Measurements from ENCODE around the gene PPEF1. TPM values are rescaled to one million over a fixed set of nuclear protein-coding genes. Genes with fewer than 3 reads are reported as not detected.

PPEF1 gene
- total and polyA plus RNA-seq, 9 of the 15 experiments (the other 6 are each of a cell fraction or from before 2014, with no cell fraction given): not detected

DNA sequence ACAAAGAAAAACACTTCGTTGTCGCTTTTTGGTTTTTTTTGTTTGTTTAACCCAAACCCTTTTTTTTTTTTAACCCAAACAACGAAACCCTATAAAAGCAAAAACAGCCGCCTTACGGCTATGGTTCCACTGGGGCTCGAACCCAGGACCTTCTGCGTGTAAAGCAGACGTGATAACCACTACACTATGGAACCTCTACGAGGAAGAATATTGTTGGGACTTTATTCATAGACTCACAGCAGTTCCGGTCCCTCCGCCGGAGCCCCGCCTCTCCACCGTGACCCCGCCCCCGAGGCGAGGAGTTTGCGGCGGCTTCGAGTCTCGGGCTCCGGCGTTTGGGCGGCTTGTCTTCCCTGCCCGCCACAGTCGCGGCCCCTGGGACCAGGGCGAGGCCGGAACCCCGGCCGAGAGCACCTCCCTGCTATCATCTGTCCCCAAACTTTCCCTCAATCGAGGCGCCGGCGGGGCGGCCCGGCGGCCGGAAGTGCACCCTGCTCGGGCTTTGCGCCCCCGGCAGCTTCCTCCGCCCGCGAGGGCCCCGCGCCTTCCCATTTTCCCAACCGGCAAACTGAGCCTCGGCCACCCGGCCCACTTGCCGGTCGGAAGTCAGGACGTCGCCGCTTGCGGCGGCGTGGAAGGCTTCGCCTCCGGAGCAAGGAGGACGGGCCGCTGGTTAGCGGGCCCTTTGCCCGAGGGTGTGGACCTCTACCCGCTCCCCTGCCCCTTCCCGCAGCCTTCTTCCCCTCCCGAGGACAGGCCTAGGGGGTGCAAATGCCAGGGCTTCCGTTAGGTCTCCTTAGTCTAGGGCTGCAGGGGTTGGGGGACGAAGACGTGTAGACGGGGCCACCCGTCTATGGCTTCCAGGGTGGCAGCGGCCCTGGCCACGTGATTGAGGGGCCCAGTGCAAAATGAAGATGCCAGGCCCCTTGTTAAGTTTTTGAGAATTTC lies 32.4 kb upstream of the PPEF1 start (continued):
- TF ChIP-seq, protein P1, sequence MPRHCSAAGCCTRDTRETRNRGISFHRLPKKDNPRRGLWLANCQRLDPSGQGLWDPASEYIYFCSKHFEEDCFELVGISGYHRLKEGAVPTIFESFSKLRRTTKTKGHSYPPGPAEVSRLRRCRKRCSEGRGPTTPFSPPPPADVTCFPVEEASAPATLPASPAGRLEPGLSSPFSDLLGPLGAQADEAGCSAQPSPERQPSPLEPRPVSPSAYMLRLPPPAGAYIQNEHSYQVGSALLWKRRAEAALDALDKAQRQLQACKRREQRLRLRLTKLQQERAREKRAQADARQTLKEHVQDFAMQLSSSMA (CRISPR knock-in tag; IDR thresholded peaks at IDR 0.05): no peak
- TF ChIP-seq, protein P2, sequence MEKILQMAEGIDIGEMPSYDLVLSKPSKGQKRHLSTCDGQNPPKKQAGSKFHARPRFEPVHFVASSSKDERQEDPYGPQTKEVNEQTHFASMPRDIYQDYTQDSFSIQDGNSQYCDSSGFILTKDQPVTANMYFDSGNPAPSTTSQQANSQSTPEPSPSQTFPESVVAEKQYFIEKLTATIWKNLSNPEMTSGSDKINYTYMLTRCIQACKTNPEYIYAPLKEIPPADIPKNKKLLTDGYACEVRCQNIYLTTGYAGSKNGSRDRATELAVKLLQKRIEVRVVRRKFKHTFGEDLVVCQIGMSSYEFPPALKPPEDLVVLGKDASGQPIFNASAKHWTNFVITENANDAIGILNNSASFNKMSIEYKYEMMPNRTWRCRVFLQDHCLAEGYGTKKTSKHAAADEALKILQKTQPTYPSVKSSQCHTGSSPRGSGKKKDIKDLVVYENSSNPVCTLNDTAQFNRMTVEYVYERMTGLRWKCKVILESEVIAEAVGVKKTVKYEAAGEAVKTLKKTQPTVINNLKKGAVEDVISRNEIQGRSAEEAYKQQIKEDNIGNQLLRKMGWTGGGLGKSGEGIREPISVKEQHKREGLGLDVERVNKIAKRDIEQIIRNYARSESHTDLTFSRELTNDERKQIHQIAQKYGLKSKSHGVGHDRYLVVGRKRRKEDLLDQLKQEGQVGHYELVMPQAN (IDR thresholded peaks at IDR 0.05; ENCODE audit: borderline replicate concordance): no peak
- TF ChIP-seq JUN (IDR thresholded peaks at IDR 0.05; ENCODE audit: borderline replicate concordance, low read depth, low read length): no peak
- no peak for TF ChIP-seq JUN (CRISPR knock-in tag; IDR thresholded peaks at IDR 0.05; ENCODE audit: borderline replicate concordance)
- TF ChIP-seq, protein P3, sequence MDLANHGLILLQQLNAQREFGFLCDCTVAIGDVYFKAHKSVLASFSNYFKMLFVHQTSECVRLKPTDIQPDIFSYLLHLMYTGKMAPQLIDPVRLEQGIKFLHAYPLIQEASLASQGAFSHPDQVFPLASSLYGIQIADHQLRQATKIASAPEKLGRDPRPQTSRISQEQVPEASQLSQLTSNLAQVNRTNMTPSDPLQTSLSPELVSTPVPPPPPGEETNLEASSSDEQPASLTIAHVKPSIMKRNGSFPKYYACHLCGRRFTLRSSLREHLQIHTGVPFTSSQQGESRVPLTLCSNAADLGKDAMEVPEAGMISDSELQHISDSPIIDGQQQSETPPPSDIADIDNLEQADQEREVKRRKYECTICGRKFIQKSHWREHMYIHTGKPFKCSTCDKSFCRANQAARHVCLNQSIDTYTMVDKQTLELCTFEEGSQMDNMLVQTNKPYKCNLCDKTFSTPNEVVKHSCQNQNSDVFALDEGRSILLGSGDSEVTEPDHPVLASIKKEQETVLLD (IDR thresholded peaks at IDR 0.05): no peak
- no peak for TF ChIP-seq NEUROD1 (IDR thresholded peaks at IDR 0.05; ENCODE audit: borderline replicate concordance, low read depth, low read length, partially characterized antibody)
- TF ChIP-seq ZNF347 (CRISPR knock-in tag; IDR thresholded peaks at IDR 0.05; ENCODE audit: low read depth): no peak
- peak in 1 of 2 experiments; percentile 76; a peak in 1 of 4 replicates for TF ChIP-seq TBL1XR1 (IDR thresholded peaks at IDR 0.05; ENCODE audit: low read length in 2 of 2)
- TF ChIP-seq SMAD4 (CRISPR knock-in tag; conservative IDR thresholded peaks at IDR 0.05): peak; percentile 47; the same call in 1 of the 2 replicates
- TF ChIP-seq NCOA6 (IDR thresholded peaks at IDR 0.05): no peak; the same call in 1 of the 2 replicates
- TF ChIP-seq, protein P4, sequence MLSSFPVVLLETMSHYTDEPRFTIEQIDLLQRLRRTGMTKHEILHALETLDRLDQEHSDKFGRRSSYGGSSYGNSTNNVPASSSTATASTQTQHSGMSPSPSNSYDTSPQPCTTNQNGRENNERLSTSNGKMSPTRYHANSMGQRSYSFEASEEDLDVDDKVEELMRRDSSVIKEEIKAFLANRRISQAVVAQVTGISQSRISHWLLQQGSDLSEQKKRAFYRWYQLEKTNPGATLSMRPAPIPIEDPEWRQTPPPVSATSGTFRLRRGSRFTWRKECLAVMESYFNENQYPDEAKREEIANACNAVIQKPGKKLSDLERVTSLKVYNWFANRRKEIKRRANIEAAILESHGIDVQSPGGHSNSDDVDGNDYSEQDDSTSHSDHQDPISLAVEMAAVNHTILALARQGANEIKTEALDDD (IDR thresholded peaks at IDR 0.05): no peak
- TF ChIP-seq, protein P5, sequence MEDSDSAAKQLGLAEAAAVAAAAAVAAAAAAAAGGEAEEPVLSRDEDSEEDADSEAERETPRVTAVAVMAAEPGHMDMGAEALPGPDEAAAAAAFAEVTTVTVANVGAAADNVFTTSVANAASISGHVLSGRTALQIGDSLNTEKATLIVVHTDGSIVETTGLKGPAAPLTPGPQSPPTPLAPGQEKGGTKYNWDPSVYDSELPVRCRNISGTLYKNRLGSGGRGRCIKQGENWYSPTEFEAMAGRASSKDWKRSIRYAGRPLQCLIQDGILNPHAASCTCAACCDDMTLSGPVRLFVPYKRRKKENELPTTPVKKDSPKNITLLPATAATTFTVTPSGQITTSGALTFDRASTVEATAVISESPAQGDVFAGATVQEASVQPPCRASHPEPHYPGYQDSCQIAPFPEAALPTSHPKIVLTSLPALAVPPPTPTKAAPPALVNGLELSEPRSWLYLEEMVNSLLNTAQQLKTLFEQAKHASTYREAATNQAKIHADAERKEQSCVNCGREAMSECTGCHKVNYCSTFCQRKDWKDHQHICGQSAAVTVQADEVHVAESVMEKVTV (CRISPR knock-in tag; IDR thresholded peaks at IDR 0.05): no peak
- TF ChIP-seq, protein P6, sequence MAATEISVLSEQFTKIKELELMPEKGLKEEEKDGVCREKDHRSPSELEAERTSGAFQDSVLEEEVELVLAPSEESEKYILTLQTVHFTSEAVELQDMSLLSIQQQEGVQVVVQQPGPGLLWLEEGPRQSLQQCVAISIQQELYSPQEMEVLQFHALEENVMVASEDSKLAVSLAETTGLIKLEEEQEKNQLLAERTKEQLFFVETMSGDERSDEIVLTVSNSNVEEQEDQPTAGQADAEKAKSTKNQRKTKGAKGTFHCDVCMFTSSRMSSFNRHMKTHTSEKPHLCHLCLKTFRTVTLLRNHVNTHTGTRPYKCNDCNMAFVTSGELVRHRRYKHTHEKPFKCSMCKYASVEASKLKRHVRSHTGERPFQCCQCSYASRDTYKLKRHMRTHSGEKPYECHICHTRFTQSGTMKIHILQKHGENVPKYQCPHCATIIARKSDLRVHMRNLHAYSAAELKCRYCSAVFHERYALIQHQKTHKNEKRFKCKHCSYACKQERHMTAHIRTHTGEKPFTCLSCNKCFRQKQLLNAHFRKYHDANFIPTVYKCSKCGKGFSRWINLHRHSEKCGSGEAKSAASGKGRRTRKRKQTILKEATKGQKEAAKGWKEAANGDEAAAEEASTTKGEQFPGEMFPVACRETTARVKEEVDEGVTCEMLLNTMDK (IDR thresholded peaks at IDR 0.05; ENCODE audit: borderline replicate concordance, insufficient read depth, low read depth, low read length, poor library complexity, severe bottlenecking): no peak
- peak; percentile 63 for TF ChIP-seq NFIC (IDR thresholded peaks at IDR 0.05)
- TF ChIP-seq ZNF583 (CRISPR knock-in tag; IDR thresholded peaks at IDR 0.05): no peak
- TF ChIP-seq KLF16 (IDR thresholded peaks at IDR 0.05): no peak
- TF ChIP-seq HDAC1 (IDR thresholded peaks at IDR 0.05): 0 out of 4 replicates have a peak, but pooled peaks of 1 of the 2 experiments have one; percentile 25
- no peak for TF ChIP-seq FOS (IDR thresholded peaks at IDR 0.05; ENCODE audit: extremely low read depth, insufficient read length)
